Thymus (tissue), 11 donors: ENCODE results near the gene THAP9. TPM values are rescaled to one million over a fixed set of nuclear protein-coding genes. Genes with fewer than 3 reads are reported as not detected.
A peak's percentile ranks its signal among the peaks of the same experiment; 100 is the strongest.
"Not testable (repeated sequence)": the region's sequence is repeated elsewhere in the genome, so short reads cannot be mapped to it uniquely, and the experiment has no call there.

ENCODE experiments used
- DNase-seq, 9 donors: peaks; one replicate each; pipeline ENCODE4 v3.0.0-alpha.2; 2013; ENCODE audit warnings: low spot score in 9 of 9, low read depth in 6 of 9, missing footprints in 1 of 9
- H3K27ac ChIP-seq, 2 donors: one replicate each; pipeline ENCODE4 v1.5.1; 2013; ENCODE audit warnings: control low read depth in 1 of 2, low read depth in 1 of 2, low read length in 1 of 2, mild to moderate bottlenecking in 1 of 2, moderate library complexity in 1 of 2
- H3K27me3 ChIP-seq, 2 donors: one replicate each; pipeline ENCODE4 v1.5.1; 2013; ENCODE audit warnings: low read length in 1 of 2; ENCODE audit not compliant: control insufficient read depth in 2 of 2, insufficient read depth in 1 of 2
- H3K36me3 ChIP-seq, 2 donors: one replicate each; pipeline ENCODE4 v1.5.1; 2013; ENCODE audit warnings: low read length in 1 of 2, mild to moderate bottlenecking in 1 of 2, moderate library complexity in 1 of 2; ENCODE audit not compliant: control insufficient read depth in 2 of 2, insufficient read depth in 2 of 2
- H3K4me1 ChIP-seq, 2 donors: one replicate each; pipeline ENCODE4 v1.5.1; 2013; ENCODE audit warnings: low read length in 2 of 2; ENCODE audit not compliant: control insufficient read depth in 2 of 2, insufficient read depth in 2 of 2
- H3K4me3 ChIP-seq, 2 donors: one replicate each; pipeline ENCODE4 v1.5.1; 2013; ENCODE audit warnings: low read length in 2 of 2, control low read depth in 1 of 2, mild to moderate bottlenecking in 1 of 2
- H3K9me3 ChIP-seq, 2 donors: one replicate each; pipeline ENCODE4 v1.5.1; 2013; ENCODE audit warnings: low read length in 1 of 2, mild to moderate bottlenecking in 1 of 2; ENCODE audit not compliant: control insufficient read depth in 2 of 2, insufficient read depth in 1 of 2
- whole genome bisulfite sequencing: extraction: QIAGEN DNeasy Blood & Tissue Kit; methylation state at CpG from one replicate; pipeline ENCODE4 v1.1.7; 2013; 5-methylcytosine and 5-hydroxymethylcytosine counted together
- polyA plus RNA-seq: library from polyadenylated mRNA; stranded (reverse); fragments of 200-250 nt; gene quantifications from one replicate; pipeline ENCODE4 v1.2.3, GENCODE V29; 2013
- total RNA-seq: library from RNA; stranded (reverse); fragments of 120-200 nt; gene quantifications from one replicate; pipeline ENCODE4 v1.2.4, GENCODE V29; 2013
- donor health status: healthy.

The THAP9 gene
- total and polyA plus RNA-seq, 2 donors, result 6.0 to 7.2 TPM

DNA sequence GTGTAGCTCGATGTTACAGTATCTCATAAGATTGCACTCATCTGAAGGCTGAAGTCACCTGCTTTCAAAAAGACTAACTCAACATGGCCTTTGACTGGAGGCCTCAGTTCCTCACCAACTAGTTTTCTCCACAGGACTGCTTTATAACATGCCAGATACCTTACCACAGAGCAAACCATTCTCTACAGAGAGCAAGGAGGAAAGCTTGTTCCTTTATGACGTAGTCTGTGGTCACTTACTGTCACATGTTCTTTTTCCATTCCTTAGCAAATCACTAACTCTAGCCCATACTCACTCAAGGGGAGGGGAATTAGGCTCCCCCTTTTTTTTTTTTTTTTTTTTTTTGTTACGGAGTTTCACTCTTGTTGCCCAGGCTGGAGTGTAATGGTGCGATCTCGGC is 3.2 kb downstream of the THAP9 start:
- H3K27ac ChIP-seq, result no peak overlapping the region
- H3K4me1 ChIP-seq, result peaks cover 0 to 6% of the 10 kb centered on the region in 2 donors
- DNase-seq, result peak in 1 of 9 donors; percentile 7
- H3K4me3 ChIP-seq, result no peak overlapping the region
- H3K27me3 ChIP-seq, result no peaks in the 10 kb centered on the region
- WGBS, result 96% methylated on average over 5 of the region's 5 CpGs
- H3K36me3 ChIP-seq, result no peaks in the 10 kb centered on the region
- H3K9me3 ChIP-seq, result no peaks in the 10 kb centered on the region

DNA sequence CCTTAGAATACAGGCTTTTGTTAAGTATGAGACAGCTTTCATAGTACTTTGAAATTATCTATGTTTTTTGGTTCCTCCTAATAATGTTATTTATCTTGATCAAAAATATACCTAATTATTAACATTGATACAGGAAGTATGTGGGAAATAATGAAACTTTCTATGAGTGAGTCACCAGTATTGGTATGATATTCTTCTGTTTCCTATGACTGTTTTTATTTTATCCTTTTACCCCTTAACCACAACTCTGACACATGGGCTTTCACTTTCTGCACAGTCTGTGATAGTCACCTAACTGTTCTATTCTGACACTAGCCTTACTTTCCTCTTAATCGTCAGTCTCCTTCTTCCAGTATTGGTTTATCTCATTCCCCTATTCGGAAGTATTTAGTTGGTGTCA is 4.7 kb downstream of the THAP9 start:
- peaks cover 0 to 6% of the 10 kb centered on the region in 2 donors for H3K4me1 ChIP-seq
- no peak overlapping the region for H3K4me3 ChIP-seq
- no peaks in the 10 kb centered on the region for H3K36me3 ChIP-seq
- WGBS, result 45% methylated on average over 2 of the region's 2 CpGs
- DNase-seq, result peak in 2 of 9 donors; percentile 12 to 46
- H3K27ac ChIP-seq, result no peak overlapping the region
- no peaks in the 10 kb centered on the region for H3K27me3 ChIP-seq
- no peaks in the 10 kb centered on the region for H3K9me3 ChIP-seq

- Histone ChIP-seq H3K36me3 (peaks cover 0 to 7% of the 10 kb centered on the region in 2 donors), H3K9me3 (no peaks in the 10 kb centered on the region), H3K27me3 (no peaks in the 10 kb centered on the region), H3K4me1 (peaks cover 0 to 6% of the 10 kb centered on the region in 2 donors), H3K4me3 (no peak overlapping the region), H3K27ac (no peak overlapping the region)
- 96% methylated on average over 3 of the region's 3 CpGs for WGBS
- no peak for DNase-seq
These were observed 5.9 kb downstream of the THAP9 start for GRCh38 chr4:82906469-82906868.

GRCh38 chr4:82909326-82909725 is 8.8 kb downstream of the THAP9 start:
- Histone ChIP-seq H3K4me3 (no peak overlapping the region), H3K27me3 (no peaks in the 10 kb centered on the region), H3K36me3 (peaks cover 0 to 7% of the 10 kb centered on the region in 2 donors), H3K9me3 (no peaks in the 10 kb centered on the region), H3K4me1 (no peaks in the 10 kb centered on the region), H3K27ac (no peak overlapping the region)
- 94% methylated on average over 1 of the region's 1 CpG for WGBS
- no peak for DNase-seq

DNA sequence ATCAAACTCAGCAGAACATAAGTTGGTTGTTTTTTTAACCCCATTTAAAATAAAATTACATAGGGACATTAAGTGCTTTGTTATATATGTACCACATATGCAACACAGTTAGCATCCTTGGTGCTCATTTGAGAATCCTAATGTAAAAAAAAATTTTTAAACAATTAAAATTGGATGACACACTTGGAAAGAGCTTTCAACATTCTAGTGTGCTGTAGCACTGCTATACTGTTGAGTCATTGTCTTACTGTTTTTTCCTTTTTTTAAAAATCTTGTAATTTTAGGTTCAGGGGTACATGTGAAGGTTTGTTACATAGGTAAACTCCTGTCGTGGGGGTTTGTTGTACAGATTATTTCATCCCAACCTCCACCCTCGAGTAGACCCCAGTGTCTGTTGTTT is 12.8 kb downstream of the THAP9 start:
- no peaks in the 10 kb centered on the region for H3K9me3 ChIP-seq
- H3K27me3 ChIP-seq, result no peaks in the 10 kb centered on the region
- DNase-seq, result no peak
- H3K4me1 ChIP-seq, result no peaks in the 10 kb centered on the region
- H3K4me3 ChIP-seq, result no peak overlapping the region
- WGBS, result 49% methylated on average over 2 of the region's 2 CpGs
- no peak overlapping the region for H3K27ac ChIP-seq
- H3K36me3 ChIP-seq, result peaks cover 0 to 18% of the 10 kb centered on the region in 2 donors

DNA sequence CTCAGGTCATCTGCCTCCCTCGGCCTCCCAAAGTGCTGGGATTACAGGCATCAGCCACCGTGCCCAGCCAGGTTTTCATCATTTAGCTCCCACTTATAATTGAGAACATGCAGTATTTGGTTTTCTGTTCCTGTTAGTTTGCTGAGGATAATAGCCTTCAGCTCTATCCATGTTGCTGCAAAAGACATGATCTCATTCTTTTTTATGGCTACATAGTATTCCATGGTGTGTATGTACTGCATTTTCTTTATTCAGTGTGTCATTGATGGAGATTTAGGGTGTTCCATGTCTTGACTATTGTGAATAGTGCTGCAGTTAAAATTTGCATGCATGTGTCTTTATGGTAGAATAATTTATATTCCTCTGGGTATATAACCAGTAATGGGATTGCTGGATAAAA is 13.4 kb downstream of the THAP9 start:
- DNase-seq, H3K27ac ChIP-seq, H3K9me3 ChIP-seq, H3K4me3 ChIP-seq, H3K4me1 ChIP-seq, H3K27me3 ChIP-seq: not testable (repeated sequence)
- 94% methylated on average over 2 of the region's 2 CpGs for WGBS
- peaks cover 0 to 20% of the 10 kb centered on the region in 2 donors for H3K36me3 ChIP-seq

DNA sequence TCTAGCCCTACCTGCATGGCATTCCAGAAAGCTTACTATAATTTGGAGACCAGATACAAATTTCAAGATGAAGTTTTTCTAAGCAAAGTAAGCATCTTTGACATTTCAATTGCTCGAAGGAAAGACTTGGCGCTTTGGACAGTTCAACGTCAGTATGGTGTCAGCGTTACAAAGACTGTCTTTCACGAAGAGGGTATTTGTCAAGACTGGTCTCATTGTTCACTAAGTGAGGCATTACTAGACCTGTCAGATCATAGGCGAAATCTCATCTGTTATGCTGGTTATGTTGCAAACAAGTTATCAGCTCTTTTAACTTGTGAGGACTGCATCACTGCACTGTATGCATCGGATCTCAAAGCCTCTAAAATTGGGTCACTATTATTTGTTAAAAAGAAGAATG is 17.6 kb downstream of the THAP9 start:
- H3K4me1 ChIP-seq, result no peaks in the 10 kb centered on the region
- H3K9me3 ChIP-seq, result no peaks in the 10 kb centered on the region
- no peak overlapping the region for H3K27ac ChIP-seq
- no peaks in the 10 kb centered on the region for H3K27me3 ChIP-seq
- no peak overlapping the region for H3K4me3 ChIP-seq
- H3K36me3 ChIP-seq, result peaks cover 0 to 13% of the 10 kb centered on the region in 2 donors
- WGBS, result 94% methylated on average over 7 of the region's 7 CpGs
- DNase-seq, result no peak

- Histone ChIP-seq H3K27me3 (no peaks in the 10 kb centered on the region), H3K4me1 (no peaks in the 10 kb centered on the region), H3K27ac (no peak overlapping the region), H3K36me3 (peaks cover 0 to 13% of the 10 kb centered on the region in 2 donors), H3K4me3 (no peak overlapping the region), H3K9me3 (no peaks in the 10 kb centered on the region)
- no peak for DNase-seq
- WGBS, result 96% methylated on average over 2 of the region's 2 CpGs
These were observed 18.9 kb downstream of the THAP9 start for GRCh38 chr4:82919386-82919785.

- Histone ChIP-seq H3K36me3 (peaks cover 3 to 18% of the 10 kb centered on the region in 2 donors), H3K27ac (no peak overlapping the region), H3K27me3 (no peaks in the 10 kb centered on the region), H3K4me1 (no peaks in the 10 kb centered on the region), H3K9me3 (no peaks in the 10 kb centered on the region), H3K4me3 (no peak overlapping the region)
- DNase-seq, result no peak
These were observed 21.3 kb downstream of the THAP9 start for GRCh38 chr4:82921795-82922194.
